K562 (cell line): ENCODE data around the gene RNH1.

Experiments used
- RAD21 ChIP-seq, 2 experiments: fragments of 250-450 bp in 1 of 2; fragments of 450-650 bp in 1 of 2; sonication (Bioruptor Pico) in 1 of 2; formaldehyde crosslinking in 1 of 2; IDR thresholded peaks in 1 of 2; conservative IDR thresholded peaks in 1 of 2; 2 replicates each; pipeline versions ENCODE4 v1.4.0 to v1.8.0; 2020 to 2022; ENCODE audit warnings: mild to moderate bottlenecking in 2 of 2, moderate library complexity in 1 of 2
- SRSF1 ChIP-seq: fragments of 200-400 bp; formaldehyde crosslinking; IDR thresholded peaks from 2 replicates; pipeline ENCODE4 v1.6.1; 2017; ENCODE audit warnings: mild to moderate bottlenecking, low read depth, low read length, moderate library complexity

- no peak for TF ChIP-seq RAD21 (CRISPR knock-in tag; conservative IDR thresholded peaks at IDR 0.05 in 1 of 2, IDR thresholded peaks at IDR 0.05 in 1 of 2)
- no peak for TF ChIP-seq SRSF1
Observed at GRCh38 chr11:532527-532985, 25.5 kb upstream of the RNH1 start.
